ENCODE data around the gene PRKCA.

The PRKCA gene

GRCh38 chr17:66415366-66416206 lies 113.2 kb downstream of the PRKCA start:
- Histone ChIP-seq H3K4me3 (ENCODE audit: low read length in 2 of 2) (no peak overlapping the region), H3K36me3 (ENCODE audit: control insufficient read depth in 2 of 2, insufficient read depth in 2 of 2, low read length in 2 of 2) (no peaks in the 10 kb centered on the region), H3K27ac (ENCODE audit: low read length) (no peak overlapping the region), H3K27me3 (ENCODE audit: control insufficient read depth in 1 of 2, insufficient read depth in 2 of 2, low read length in 2 of 2) (no peaks in the 10 kb centered on the region), H3K9ac (ENCODE audit: low read length in 2 of 2) (no peak overlapping the region), H3K9me3 (ENCODE audit: control insufficient read depth in 2 of 2, low read length in 2 of 2) (no peaks in the 10 kb centered on the region), H3K4me1 (ENCODE audit: control insufficient read depth, insufficient read depth, low read length) (no peaks in the 10 kb centered on the region)

- no peak overlapping the region for H3K4me3 ChIP-seq (ENCODE audit: low read length in 2 of 2)
- H3K27ac ChIP-seq (ENCODE audit: low read length) = no peak overlapping the region
- H3K4me1 ChIP-seq (ENCODE audit: control insufficient read depth, insufficient read depth, low read length) = no peaks in the 10 kb centered on the region
- H3K9ac ChIP-seq (ENCODE audit: low read length in 2 of 2) = no peak overlapping the region
- no peaks in the 10 kb centered on the region for H3K36me3 ChIP-seq (ENCODE audit: control insufficient read depth in 2 of 2, insufficient read depth in 2 of 2, low read length in 2 of 2)
- H3K27me3 ChIP-seq (ENCODE audit: control insufficient read depth in 1 of 2, insufficient read depth in 2 of 2, low read length in 2 of 2) = no peaks in the 10 kb centered on the region
- no peaks in the 10 kb centered on the region for H3K9me3 ChIP-seq (ENCODE audit: control insufficient read depth in 2 of 2, low read length in 2 of 2)
These were observed 114.0 kb downstream of the PRKCA start for GRCh38 chr17:66416207-66416940.

- H3K9me3 ChIP-seq (ENCODE audit: control insufficient read depth in 2 of 2, low read length in 2 of 2) = no peaks in the 10 kb centered on the region
- no peaks in the 10 kb centered on the region for H3K27me3 ChIP-seq (ENCODE audit: control insufficient read depth in 1 of 2, insufficient read depth in 2 of 2, low read length in 2 of 2)
- H3K4me3 ChIP-seq (ENCODE audit: low read length in 2 of 2) = no peak overlapping the region
- no peaks in the 10 kb centered on the region for H3K4me1 ChIP-seq (ENCODE audit: control insufficient read depth, insufficient read depth, low read length)
- H3K36me3 ChIP-seq (ENCODE audit: control insufficient read depth in 2 of 2, insufficient read depth in 2 of 2, low read length in 2 of 2) = no peaks in the 10 kb centered on the region
- H3K27ac ChIP-seq (ENCODE audit: low read length) = no peak overlapping the region
- H3K9ac ChIP-seq (ENCODE audit: low read length in 2 of 2) = no peak overlapping the region
These were observed 114.9 kb downstream of the PRKCA start for GRCh38 chr17:66417300-66417719.

- Histone ChIP-seq H3K9ac (ENCODE audit: low read length in 2 of 2) (no peak overlapping the region), H3K27ac (ENCODE audit: low read length) (no peak overlapping the region), H3K27me3 (ENCODE audit: control insufficient read depth in 1 of 2, insufficient read depth in 2 of 2, low read length in 2 of 2) (no peaks in the 10 kb centered on the region), H3K36me3 (ENCODE audit: control insufficient read depth in 2 of 2, insufficient read depth in 2 of 2, low read length in 2 of 2) (no peaks in the 10 kb centered on the region), H3K4me3 (ENCODE audit: low read length in 2 of 2) (no peak overlapping the region), H3K9me3 (ENCODE audit: control insufficient read depth in 2 of 2, low read length in 2 of 2) (no peaks in the 10 kb centered on the region), H3K4me1 (ENCODE audit: control insufficient read depth, insufficient read depth, low read length) (peaks cover 5% of the 10 kb centered on the region)
These were observed 118.6 kb downstream of the PRKCA start for GRCh38 chr17:66420961-66421371.

- H3K27ac ChIP-seq (ENCODE audit: low read length) = no peak overlapping the region
- H3K4me1 ChIP-seq (ENCODE audit: control insufficient read depth, insufficient read depth, low read length) = peaks cover 5% of the 10 kb centered on the region
- no peaks in the 10 kb centered on the region for H3K9me3 ChIP-seq (ENCODE audit: control insufficient read depth in 2 of 2, low read length in 2 of 2)
- no peak overlapping the region for H3K9ac ChIP-seq (ENCODE audit: low read length in 2 of 2)
- H3K27me3 ChIP-seq (ENCODE audit: control insufficient read depth in 1 of 2, insufficient read depth in 2 of 2, low read length in 2 of 2) = no peaks in the 10 kb centered on the region
- H3K36me3 ChIP-seq (ENCODE audit: control insufficient read depth in 2 of 2, insufficient read depth in 2 of 2, low read length in 2 of 2) = no peaks in the 10 kb centered on the region
- H3K4me3 ChIP-seq (ENCODE audit: low read length in 2 of 2) = no peak overlapping the region
These were observed 119.8 kb downstream of the PRKCA start for GRCh38 chr17:66422186-66422585.

- Histone ChIP-seq H3K9me3 (ENCODE audit: control insufficient read depth in 2 of 2, low read length in 2 of 2) (no peaks in the 10 kb centered on the region), H3K27ac (ENCODE audit: low read length) (no peak overlapping the region), H3K4me1 (ENCODE audit: control insufficient read depth, insufficient read depth, low read length) (peaks cover 5% of the 10 kb centered on the region), H3K36me3 (ENCODE audit: control insufficient read depth in 2 of 2, insufficient read depth in 2 of 2, low read length in 2 of 2) (no peaks in the 10 kb centered on the region), H3K27me3 (ENCODE audit: control insufficient read depth in 1 of 2, insufficient read depth in 2 of 2, low read length in 2 of 2) (no peaks in the 10 kb centered on the region), H3K4me3 (ENCODE audit: low read length in 2 of 2) (no peak overlapping the region), H3K9ac (ENCODE audit: low read length in 2 of 2) (no peak overlapping the region)
These were observed 120.9 kb downstream of the PRKCA start for GRCh38 chr17:66423056-66423955.

- Histone ChIP-seq H3K9me3 (ENCODE audit: control insufficient read depth in 2 of 2, low read length in 2 of 2) (no peaks in the 10 kb centered on the region), H3K27me3 (ENCODE audit: control insufficient read depth in 1 of 2, insufficient read depth in 2 of 2, low read length in 2 of 2) (no peaks in the 10 kb centered on the region), H3K9ac (ENCODE audit: low read length in 2 of 2) (no peak overlapping the region), H3K4me3 (ENCODE audit: low read length in 2 of 2) (no peak overlapping the region), H3K4me1 (ENCODE audit: control insufficient read depth, insufficient read depth, low read length) (peaks cover 5% of the 10 kb centered on the region), H3K27ac (ENCODE audit: low read length) (no peak overlapping the region), H3K36me3 (ENCODE audit: control insufficient read depth in 2 of 2, insufficient read depth in 2 of 2, low read length in 2 of 2) (no peaks in the 10 kb centered on the region)
These were observed 123.5 kb downstream of the PRKCA start for GRCh38 chr17:66425756-66426396.

GRCh38 chr17:66426397-66427033 lies 124.1 kb downstream of the PRKCA start:
- Histone ChIP-seq H3K4me1 (ENCODE audit: control insufficient read depth, insufficient read depth, low read length) (peaks cover 7% of the 10 kb centered on the region), H3K36me3 (ENCODE audit: control insufficient read depth in 2 of 2, insufficient read depth in 2 of 2, low read length in 2 of 2) (no peaks in the 10 kb centered on the region), H3K27ac (ENCODE audit: low read length) (no peak overlapping the region), H3K4me3 (ENCODE audit: low read length in 2 of 2) (no peak overlapping the region), H3K27me3 (ENCODE audit: control insufficient read depth in 1 of 2, insufficient read depth in 2 of 2, low read length in 2 of 2) (no peaks in the 10 kb centered on the region), H3K9me3 (ENCODE audit: control insufficient read depth in 2 of 2, low read length in 2 of 2) (no peaks in the 10 kb centered on the region), H3K9ac (ENCODE audit: low read length in 2 of 2) (no peak overlapping the region)

GRCh38 chr17:66427134-66427533 lies 124.7 kb downstream of the PRKCA start:
- H3K4me3 ChIP-seq (ENCODE audit: low read length in 2 of 2) = no peak overlapping the region
- no peaks in the 10 kb centered on the region for H3K27me3 ChIP-seq (ENCODE audit: control insufficient read depth in 1 of 2, insufficient read depth in 2 of 2, low read length in 2 of 2)
- H3K27ac ChIP-seq (ENCODE audit: low read length) = no peak overlapping the region
- H3K9me3 ChIP-seq (ENCODE audit: control insufficient read depth in 2 of 2, low read length in 2 of 2) = no peaks in the 10 kb centered on the region
- H3K9ac ChIP-seq (ENCODE audit: low read length in 2 of 2) = no peak overlapping the region
- peaks cover 12% of the 10 kb centered on the region for H3K4me1 ChIP-seq (ENCODE audit: control insufficient read depth, insufficient read depth, low read length)
- no peaks in the 10 kb centered on the region for H3K36me3 ChIP-seq (ENCODE audit: control insufficient read depth in 2 of 2, insufficient read depth in 2 of 2, low read length in 2 of 2)

- no peaks in the 10 kb centered on the region for H3K9me3 ChIP-seq (ENCODE audit: control insufficient read depth in 2 of 2, low read length in 2 of 2)
- H3K4me1 ChIP-seq (ENCODE audit: control insufficient read depth, insufficient read depth, low read length) = peaks cover 22% of the 10 kb centered on the region
- H3K27ac ChIP-seq (ENCODE audit: low read length) = no peak overlapping the region
- H3K27me3 ChIP-seq (ENCODE audit: control insufficient read depth in 1 of 2, insufficient read depth in 2 of 2, low read length in 2 of 2) = no peaks in the 10 kb centered on the region
- no peaks in the 10 kb centered on the region for H3K36me3 ChIP-seq (ENCODE audit: control insufficient read depth in 2 of 2, insufficient read depth in 2 of 2, low read length in 2 of 2)
- H3K9ac ChIP-seq (ENCODE audit: low read length in 2 of 2) = no peak overlapping the region
- H3K4me3 ChIP-seq (ENCODE audit: low read length in 2 of 2) = no peak overlapping the region
These were observed 127.3 kb downstream of the PRKCA start for GRCh38 chr17:66429680-66430079.
